PC-3 (cell line): ENCODE results near the gene FNIP1. TPM values are rescaled to one million over a fixed set of nuclear protein-coding genes. Genes with fewer than 3 reads are reported as not detected.
A peak's percentile ranks its signal among the peaks of the same experiment; 100 is the strongest.

Experiments used
- ATAC-seq: fragments of 200-7000 bp; cut with Tn5 transposase; 2 replicates; pipeline ENCODE4 v1.9.1; 2020; ENCODE audit warnings: mild to moderate bottlenecking, moderate library complexity
- BruUV-seq: library from RNA; stranded (reverse); fragments of 400-500 nt; replicated peaks from 2 replicates; lab custom pipeline; 2021; lab: Mats Ljungman, UMichigan
- CTCF ChIA-PET: fragments of 300-600 bp; sonication (Branson Sonifier 250); formaldehyde crosslinking; loops from one replicate; lab custom pipeline; 2022; ENCODE audit warnings: antibody characterized with exemption; lab: Charles Lee
- POLR2A ChIA-PET: fragments of 300-600 bp; sonication (Branson Sonifier 250); formaldehyde crosslinking; loops from one replicate; lab custom pipeline; 2022; ENCODE audit warnings: antibody characterized with exemption; ENCODE audit not compliant: unreplicated experiment; lab: Charles Lee
- DNase-seq: peaks from one replicate; pipeline ENCODE4 v3.0.0-alpha.2; 2015
- H2AFZ ChIP-seq: fragments of 300-600 bp; sonication (generic); 2 replicates; pipeline ENCODE4 v1.6.0; 2016; ENCODE audit warnings: antibody characterized with exemption, low read length
- H3F3A ChIP-seq: fragments of 300-600 bp; sonication (generic); one replicate; pipeline ENCODE4 v1.6.0; 2017; ENCODE audit warnings: antibody characterized with exemption, low read length, control low read depth, mild to moderate bottlenecking; ENCODE audit not compliant: unreplicated experiment
- H3K27ac ChIP-seq: fragments of 300-600 bp; sonication (generic); 2 replicates; pipeline ENCODE4 v1.5.1; 2016; ENCODE audit warnings: mild to moderate bottlenecking, low read length
- H3K27me3 ChIP-seq: fragments of 300-600 bp; sonication (generic); 2 replicates; pipeline ENCODE4 v1.6.1; 2016; ENCODE audit warnings: low read length, mixed read lengths
- H3K36me3 ChIP-seq: fragments of 300-600 bp; sonication (generic); 2 replicates; pipeline ENCODE4 v1.6.1; 2016; ENCODE audit warnings: low read depth, mixed run types, low read length, mixed read lengths
- H3K4me1 ChIP-seq: fragments of 300-600 bp; sonication (generic); 2 replicates; pipeline ENCODE4 v1.5.1; 2016; ENCODE audit warnings: low read length; ENCODE audit not compliant: insufficient read depth
- H3K4me2 ChIP-seq: fragments of 300-600 bp; sonication (generic); 2 replicates; pipeline ENCODE4 v1.6.0; 2016; ENCODE audit warnings: low read length
- H3K4me3 ChIP-seq: fragments of 300-600 bp; sonication (generic); 2 replicates; pipeline ENCODE4 v1.5.1; 2016; ENCODE audit warnings: mild to moderate bottlenecking, low read length, mixed read lengths
- H3K79me2 ChIP-seq: fragments of 300-600 bp; sonication (generic); 2 replicates; pipeline ENCODE4 v1.6.1; 2017; ENCODE audit warnings: low read length, mixed read lengths
- H3K9ac ChIP-seq: fragments of 300-600 bp; sonication (generic); 2 replicates; pipeline ENCODE4 v1.6.0; 2016; ENCODE audit warnings: mild to moderate bottlenecking, low read length
- H3K9me2 ChIP-seq: fragments of 300-600 bp; sonication (generic); replicated peaks from 2 replicates; pipeline ENCODE4 v1.6.1; 2016; ENCODE audit warnings: mixed run types, low read length, mixed read lengths
- H3K9me3 ChIP-seq: fragments of 300-600 bp; sonication (generic); 2 replicates; pipeline ENCODE4 v1.6.1; 2016; ENCODE audit warnings: low read length, mixed read lengths
- H4K20me1 ChIP-seq: fragments of 300-600 bp; sonication (generic); 2 replicates; pipeline ENCODE4 v1.6.1; 2016; ENCODE audit warnings: low read length, mixed read lengths
- CTCF ChIP-seq: fragments of 300-600 bp; sonication (generic); conservative IDR thresholded peaks from 2 replicates; pipeline ENCODE4 v1.5.1; 2017; ENCODE audit warnings: antibody characterized with exemption, low read depth, mild to moderate bottlenecking, low read length
- EZH2 ChIP-seq: fragments of 300-600 bp; sonication (generic); IDR thresholded peaks from one replicate; pipeline ENCODE4 v1.6.1; 2017; ENCODE audit warnings: antibody characterized with exemption, mild to moderate bottlenecking, low read length; ENCODE audit not compliant: unreplicated experiment
- EZH2phosphoT487 ChIP-seq: fragments of 300-600 bp; sonication (generic); IDR thresholded peaks from 2 replicates; pipeline ENCODE4 v1.6.1; 2018; ENCODE audit warnings: mild to moderate bottlenecking, antibody characterized with exemption, low read length, borderline replicate concordance
- intact Hi-C: fragments of 100-400 bp; cut with micrococcal nuclease; formaldehyde crosslinking; loops from 2 replicates; pipeline ENCODE4 v1.9.0; 2023
- total RNA-seq: library from RNA; depleted of rRNA; stranded (reverse); fragments of >200 nt; gene quantifications from 2 replicates; pipeline ENCODE4 v1.2.3, GENCODE V29; 2014

FNIP1 gene
- total RNA-seq, 1 experiment from 2014 or later = 15.1 TPM

- Histone ChIP-seq H3F3A (no peaks in the 10 kb centered on the region), H3K27me3 (no peaks in the 10 kb centered on the region), H3K4me1 (peaks cover 38% of the 10 kb centered on the region), H3K9ac (peak overlapping the region; percentile 42; the same call in 1 of the 2 replicates), H3K27ac (peak overlapping the region; percentile 90), H3K4me3 (peak overlapping the region; percentile 23), H3K36me3 (no peaks in the 10 kb centered on the region), H3K9me2 (no peaks in the 10 kb centered on the region), H2AFZ (no peak overlapping the region), H3K79me2 (peaks cover 90% of the 10 kb centered on the region), H3K4me2 (peak overlapping the region; percentile 72), H4K20me1 (peaks cover 21% of the 10 kb centered on the region), H3K9me3 (no peaks in the 10 kb centered on the region)
- TF ChIP-seq CTCF (no peak), EZH2phosphoT487 (no peak), EZH2 (no peak)
- intact Hi-C loops = loop anchor here (1.0 kb wide), 1 partner anchor 42 kb away; no protein-coding TSS in a partner anchor
- ChIA-PET CTCF (no interaction called here), POLR2A (interaction anchor here (0.7 kb wide), 2 partner anchors 145 to 372 kb away, joined by 4 read pairs; no protein-coding TSS in a partner anchor)
- DNase-seq (peak; percentile 37), ATAC-seq (0 out of 2 replicates have a peak, but pooled peaks have one; percentile 1)
- BruUV-seq = no TSS peak
Measured at GRCh38 chr5:131630963-131631350, 165.9 kb downstream of the FNIP1 start.

DNA sequence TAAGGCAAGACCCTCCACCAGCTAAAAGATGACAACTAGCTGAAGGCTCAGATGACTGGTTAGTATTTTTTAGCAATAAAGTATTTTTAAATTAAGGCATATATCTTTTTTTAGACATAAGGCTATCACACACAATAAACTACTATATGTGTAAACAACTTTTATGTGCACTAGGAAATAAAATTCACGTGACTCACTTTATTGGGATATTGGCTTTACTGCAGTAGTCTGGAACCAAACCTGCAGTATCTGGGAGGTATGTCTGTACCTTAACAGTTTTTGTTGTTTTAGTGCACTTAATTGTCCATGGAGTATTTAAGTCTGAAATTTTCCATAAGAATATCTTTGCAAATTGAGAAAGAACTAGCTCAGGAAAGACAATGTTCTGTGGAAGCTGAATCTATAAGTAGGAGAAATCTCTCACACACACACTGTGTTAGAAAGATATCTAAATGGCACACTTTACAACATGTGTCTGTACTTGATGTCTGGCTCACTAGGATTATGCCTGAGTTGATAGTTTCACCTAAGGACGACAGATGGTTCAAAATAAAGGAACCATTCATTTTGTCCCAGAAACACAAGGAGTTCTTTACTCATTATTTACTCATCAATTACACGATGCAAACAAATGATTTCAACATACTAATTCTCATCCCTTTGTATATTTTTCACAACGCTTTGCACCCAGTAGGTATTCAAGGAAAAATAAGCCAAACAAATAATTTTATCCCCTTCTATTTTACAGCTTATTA, 166.4 kb downstream of the FNIP1 start:
- TF ChIP-seq CTCF = no peak
- no peak for TF ChIP-seq EZH2
- no peak for TF ChIP-seq EZH2phosphoT487
- Histone ChIP-seq H3K4me2 (peak overlapping the region; percentile 72), H2AFZ (no peak overlapping the region), H3F3A (no peaks in the 10 kb centered on the region), H3K4me1 (peaks cover 36% of the 10 kb centered on the region), H3K27me3 (no peaks in the 10 kb centered on the region), H3K9me2 (no peaks in the 10 kb centered on the region), H3K79me2 (peaks cover 96% of the 10 kb centered on the region), H3K27ac (peak overlapping the region; percentile 90), H3K9ac (peak overlapping the region; percentile 42), H3K9me3 (no peaks in the 10 kb centered on the region), H4K20me1 (peaks cover 21% of the 10 kb centered on the region), H3K36me3 (no peaks in the 10 kb centered on the region), H3K4me3 (peak overlapping the region; percentile 23)
- intact Hi-C loops = loop anchor here (1.0 kb wide), 1 partner anchor 41 kb away; no protein-coding TSS in a partner anchor
- BruUV-seq = no TSS peak
- POLR2A ChIA-PET = interaction anchor here (0.7 kb wide), 2 partner anchors 145 to 372 kb away, joined by 4 read pairs; no protein-coding TSS in a partner anchor
- CTCF ChIA-PET = no interaction called here
- peak; percentile 35 for ATAC-seq
- DNase-seq = peak; percentile 65

GRCh38 chr5:131628990-131629389, 167.8 kb downstream of the FNIP1 start:
- Histone ChIP-seq H3K9ac (no peak overlapping the region), H3K4me1 (peaks cover 36% of the 10 kb centered on the region), H3K79me2 (peaks cover 99% of the 10 kb centered on the region), H4K20me1 (peaks cover 21% of the 10 kb centered on the region), H3K4me2 (peak overlapping the region; percentile 72), H3K9me2 (no peaks in the 10 kb centered on the region), H3K27ac (peak overlapping the region; percentile 90; the same call in 1 of the 2 replicates), H3K27me3 (no peaks in the 10 kb centered on the region), H3F3A (no peaks in the 10 kb centered on the region), H3K36me3 (0 out of 2 replicates have a peak, but pooled peaks cover 2% of the 10 kb centered on the region), H2AFZ (no peak overlapping the region), H3K4me3 (no peak overlapping the region), H3K9me3 (no peaks in the 10 kb centered on the region)
- no peak for ATAC-seq
- TF ChIP-seq EZH2 (no peak), EZH2phosphoT487 (no peak), CTCF (no peak)
- intact Hi-C loops = no loop called here
- no TSS peak for BruUV-seq
- peak; percentile 55 for DNase-seq
- ChIA-PET CTCF (no interaction called here), POLR2A (no interaction called here)
